Fibroblast of pulmonary artery (primary cell): ENCODE data around the gene ENAM.
"Not testable (repeated sequence)": the region's sequence is repeated elsewhere in the genome, so short reads cannot be mapped to it uniquely, and the experiment has no call there.

ENCODE experiments used
- DNase-seq: peaks from one replicate; pipeline ENCODE4 v3.0.0-alpha.2; 2010; ENCODE audit warnings: low read depth
- H3K4me3 ChIP-seq: replicated peaks from 2 replicates; pipeline ENCODE4 v1.5.1; 2011; ENCODE audit warnings: low read depth, mild to moderate bottlenecking, control low read depth, low read length, moderate library complexity
- TF ChIP-seq, protein P1 (sequence below): IDR thresholded peaks from 2 replicates; pipeline ENCODE4 v1.5.1; 2011; ENCODE audit warnings: mild to moderate bottlenecking, control low read depth, low read length, inconsistent platforms; ENCODE audit errors: missing control alignments

ENAM gene

GRCh38 chr4:70651864-70652506 is 23.4 kb downstream of the ENAM start:
- TF ChIP-seq, protein P1, sequence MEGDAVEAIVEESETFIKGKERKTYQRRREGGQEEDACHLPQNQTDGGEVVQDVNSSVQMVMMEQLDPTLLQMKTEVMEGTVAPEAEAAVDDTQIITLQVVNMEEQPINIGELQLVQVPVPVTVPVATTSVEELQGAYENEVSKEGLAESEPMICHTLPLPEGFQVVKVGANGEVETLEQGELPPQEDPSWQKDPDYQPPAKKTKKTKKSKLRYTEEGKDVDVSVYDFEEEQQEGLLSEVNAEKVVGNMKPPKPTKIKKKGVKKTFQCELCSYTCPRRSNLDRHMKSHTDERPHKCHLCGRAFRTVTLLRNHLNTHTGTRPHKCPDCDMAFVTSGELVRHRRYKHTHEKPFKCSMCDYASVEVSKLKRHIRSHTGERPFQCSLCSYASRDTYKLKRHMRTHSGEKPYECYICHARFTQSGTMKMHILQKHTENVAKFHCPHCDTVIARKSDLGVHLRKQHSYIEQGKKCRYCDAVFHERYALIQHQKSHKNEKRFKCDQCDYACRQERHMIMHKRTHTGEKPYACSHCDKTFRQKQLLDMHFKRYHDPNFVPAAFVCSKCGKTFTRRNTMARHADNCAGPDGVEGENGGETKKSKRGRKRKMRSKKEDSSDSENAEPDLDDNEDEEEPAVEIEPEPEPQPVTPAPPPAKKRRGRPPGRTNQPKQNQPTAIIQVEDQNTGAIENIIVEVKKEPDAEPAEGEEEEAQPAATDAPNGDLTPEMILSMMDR: peak; percentile 47
- peak; percentile 64 for DNase-seq
- no peak overlapping the region for H3K4me3 ChIP-seq

DNA sequence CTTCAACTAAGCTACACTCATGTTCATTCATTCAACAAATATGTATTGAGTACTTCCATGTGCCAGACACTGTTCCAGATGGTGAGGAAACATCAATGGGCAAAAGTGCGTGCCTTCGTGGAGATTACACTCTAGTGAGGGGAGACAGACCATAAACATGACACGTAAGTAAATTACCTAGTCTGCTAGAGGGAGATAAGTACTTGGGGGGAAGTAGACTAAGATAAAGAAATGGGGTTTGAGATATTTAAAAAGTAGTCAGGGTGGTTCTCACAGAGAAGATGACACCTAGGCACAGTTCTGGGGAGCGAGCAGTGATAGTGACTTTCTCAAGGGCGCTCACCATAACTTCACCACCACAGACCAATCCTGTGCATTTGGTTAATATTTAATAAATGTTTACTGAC is 26.1 kb downstream of the ENAM start:
- no peak overlapping the region for H3K4me3 ChIP-seq
- DNase-seq: peak; percentile 22
- TF ChIP-seq, protein P1: no peak

GRCh38 chr4:70657326-70657725 is 28.8 kb downstream of the ENAM start:
- DNase-seq: no peak
- TF ChIP-seq, protein P1: no peak
- no peak overlapping the region for H3K4me3 ChIP-seq

DNA sequence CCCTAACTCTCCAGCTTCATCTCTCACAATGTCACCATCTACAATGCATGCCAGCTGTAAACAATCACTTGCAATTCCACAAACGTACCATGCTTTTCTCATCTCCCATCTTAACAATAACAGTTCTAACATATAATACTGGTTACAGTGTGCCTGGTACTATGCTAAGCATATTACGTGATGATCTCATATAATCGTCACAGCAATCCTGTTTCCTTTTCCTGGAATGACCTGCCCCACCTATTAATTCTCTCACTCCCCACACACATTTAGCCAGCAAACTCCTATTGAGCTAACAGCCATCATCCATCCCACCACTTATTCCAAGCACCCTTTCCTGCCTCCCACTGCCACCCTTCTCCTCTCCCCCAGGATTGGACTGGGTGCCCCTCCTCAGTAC is 29.9 kb downstream of the ENAM start:
- TF ChIP-seq, protein P1: no peak
- no peak for DNase-seq
- no peak overlapping the region for H3K4me3 ChIP-seq

- TF ChIP-seq, protein P1: no peak
- DNase-seq: no peak
These were observed 31.6 kb downstream of the ENAM start for GRCh38 chr4:70660106-70660505.

DNA sequence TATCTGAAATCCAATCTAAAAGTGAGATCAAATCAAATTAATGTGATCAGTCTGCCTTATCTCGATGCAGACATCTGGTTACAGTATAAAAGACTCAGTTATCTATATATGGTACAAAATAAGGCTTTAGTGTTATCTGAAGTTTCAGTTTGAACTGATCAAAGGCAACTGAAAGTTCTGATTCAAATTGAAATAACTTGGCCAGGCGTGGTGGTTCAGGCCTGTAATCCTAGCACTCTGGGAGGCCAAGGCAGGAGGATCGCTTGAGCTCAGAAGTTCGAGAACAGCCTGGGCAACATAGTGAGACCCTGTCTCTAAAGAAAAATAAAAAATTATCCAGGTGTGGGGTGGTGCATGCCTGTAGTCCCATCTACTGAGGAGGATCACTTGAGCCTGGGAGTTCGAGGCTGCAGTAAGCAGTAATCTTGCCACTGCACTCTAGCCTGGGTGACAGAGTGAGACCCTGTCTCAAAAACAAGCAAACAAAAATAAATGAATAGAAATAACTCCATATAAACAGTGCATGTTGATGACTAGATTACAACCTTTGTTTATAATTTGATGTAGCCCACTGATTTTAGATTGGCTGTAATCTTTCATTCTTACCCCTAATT is 32.9 kb downstream of the ENAM start:
- DNase-seq: not testable (repeated sequence)

More at GRCh38 chr4:70660106-70660505, 31.6 kb downstream of the ENAM start:
- no peak overlapping the region for H3K4me3 ChIP-seq

GRCh38 chr4:70666369-70666768 is 37.8 kb downstream of the ENAM start, which contains the start of gene JCHAIN:
Gene JCHAIN (minus strand): TSS chr4:70666508. CDS start chr4:70666490, 18 bp downstream.
- H3K4me3 ChIP-seq: no peak within 1 kb of the TSS
- DNase-seq: peak; percentile 22
- TF ChIP-seq, protein P1: no peak

More for the DNA sequence above, 32.9 kb downstream of the ENAM start:
- H3K4me3 ChIP-seq: not testable (repeated sequence)
